Smooth muscle cell of the brain vasculature (primary cell): ENCODE data around the gene MXRA8.

Source experiments
- DNase-seq: peaks from one replicate; pipeline ENCODE4 v3.0.0-alpha.2; 2012; ENCODE audit warnings: low read depth, low spot score

The MXRA8 gene

DNA sequence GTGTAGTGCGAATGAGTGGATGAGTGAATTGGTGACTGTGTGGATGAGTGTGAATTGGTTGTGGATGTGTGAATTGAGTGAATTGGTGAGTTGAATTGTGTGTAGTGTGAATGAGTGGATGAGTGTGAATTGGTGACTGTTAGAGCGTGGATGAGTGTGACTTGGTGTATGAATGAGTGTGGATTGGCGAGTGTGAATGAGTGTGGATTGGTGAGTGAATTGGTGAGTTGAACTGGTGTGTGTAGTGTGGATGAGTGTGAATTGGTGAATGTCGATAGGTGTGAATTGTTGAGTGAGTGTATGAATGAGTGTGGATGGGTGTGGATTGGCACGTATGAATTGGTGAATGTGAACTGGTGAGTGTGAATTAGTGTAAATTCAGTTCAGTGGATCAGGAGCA, 9.0 kb upstream of the MXRA8 start:
- DNase-seq: no peak

DNA sequence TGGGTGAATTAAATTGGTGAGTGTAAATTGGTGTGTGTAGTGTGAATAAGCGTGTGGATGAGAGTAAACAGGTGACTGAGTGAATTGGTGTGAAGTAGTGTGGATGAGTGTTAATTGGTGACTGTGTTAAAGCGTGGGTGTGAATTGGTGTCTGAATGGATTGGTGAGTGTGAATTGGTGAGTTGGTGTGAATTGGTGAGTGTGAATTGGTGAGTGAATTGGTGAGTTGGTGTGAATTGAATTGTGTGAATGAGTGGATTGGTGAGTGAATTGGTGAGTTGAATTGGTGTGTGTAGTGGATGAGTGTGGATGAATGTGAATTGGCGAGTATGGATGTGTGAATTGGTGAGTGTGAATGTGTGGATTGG, 8.3 kb upstream of the MXRA8 start:
- no peak for DNase-seq

DNA sequence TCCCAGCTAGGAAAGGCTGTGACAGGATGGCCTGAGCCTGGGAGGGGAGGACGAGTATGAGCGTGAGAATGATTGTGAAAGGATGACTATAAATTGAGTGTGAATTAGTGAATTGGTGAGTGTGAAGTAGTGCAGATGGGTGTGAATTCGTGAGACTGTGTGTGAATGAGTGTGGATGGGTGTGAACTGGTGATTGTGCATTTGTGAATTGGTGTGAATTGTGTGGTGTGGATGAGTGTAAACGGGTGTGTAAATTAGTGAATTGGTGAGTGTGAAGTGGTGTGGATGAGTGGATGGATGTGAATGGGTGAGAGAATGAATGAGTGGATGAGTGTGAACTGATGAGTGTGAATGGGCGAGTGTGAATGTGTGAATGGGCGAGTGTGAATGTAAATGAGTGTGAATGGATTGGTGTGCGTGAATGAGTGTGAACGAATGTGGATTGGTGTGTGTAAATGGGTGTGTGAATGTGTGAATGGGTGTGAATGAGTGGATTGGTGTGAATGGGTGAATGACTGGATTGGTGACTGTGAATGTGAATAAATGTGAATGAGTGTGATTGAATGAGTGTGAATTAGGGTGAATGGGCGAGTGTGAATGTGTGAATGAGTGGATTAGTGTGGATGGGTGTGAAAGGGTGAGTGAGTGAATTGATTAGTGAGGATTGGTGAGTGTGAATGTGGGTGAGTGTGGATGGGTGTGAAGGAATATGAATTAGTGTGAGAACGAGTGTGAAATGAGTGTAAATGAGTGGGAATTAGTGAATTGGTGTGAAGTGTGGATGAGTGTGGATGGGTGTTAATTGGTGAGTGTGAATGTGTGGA, 7.7 kb upstream of the MXRA8 start:
- DNase-seq: no peak

DNA sequence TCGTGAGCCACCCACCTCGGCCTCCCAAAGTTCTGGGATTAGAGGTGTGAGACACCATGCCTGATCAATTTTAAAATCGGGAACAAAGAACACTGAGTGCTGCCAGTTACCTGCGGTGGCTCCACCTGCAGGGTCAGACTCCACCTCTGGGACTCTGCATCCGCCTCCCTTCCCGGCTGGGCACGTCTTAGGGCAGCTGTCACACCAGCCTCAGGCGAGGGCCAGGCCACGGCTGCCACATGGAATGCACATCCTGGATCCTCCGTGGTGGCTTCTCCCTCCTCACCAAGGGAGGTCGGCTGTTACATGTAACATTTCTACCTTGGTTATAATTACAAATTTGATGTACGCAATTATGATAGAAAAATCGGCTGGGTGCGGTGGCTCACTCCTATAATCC, 5.9 kb upstream of the MXRA8 start:
- DNase-seq: no peak

DNA sequence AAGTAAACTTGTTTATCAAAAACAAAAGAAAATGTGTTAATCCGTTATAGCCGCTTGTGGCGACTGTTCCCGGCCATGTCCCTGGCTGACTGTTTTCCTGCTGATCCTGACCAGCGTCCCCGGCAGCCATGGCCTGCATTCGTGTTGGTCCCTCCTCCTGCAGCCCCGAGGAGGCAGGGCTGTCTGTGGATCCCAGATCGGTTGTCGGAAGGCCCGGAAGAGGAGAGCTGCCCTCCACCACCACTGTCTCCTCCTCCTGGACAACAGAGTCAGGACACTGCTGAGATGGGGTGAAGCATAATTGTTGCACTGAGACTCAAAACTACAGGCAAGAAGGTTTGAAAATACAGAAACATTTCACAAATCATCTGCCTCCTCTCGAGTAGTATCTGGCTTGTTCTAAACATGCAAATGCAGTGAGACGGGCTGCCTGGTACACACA, 3.6 kb upstream of the MXRA8 start:
- peak; percentile 67 for DNase-seq

DNA sequence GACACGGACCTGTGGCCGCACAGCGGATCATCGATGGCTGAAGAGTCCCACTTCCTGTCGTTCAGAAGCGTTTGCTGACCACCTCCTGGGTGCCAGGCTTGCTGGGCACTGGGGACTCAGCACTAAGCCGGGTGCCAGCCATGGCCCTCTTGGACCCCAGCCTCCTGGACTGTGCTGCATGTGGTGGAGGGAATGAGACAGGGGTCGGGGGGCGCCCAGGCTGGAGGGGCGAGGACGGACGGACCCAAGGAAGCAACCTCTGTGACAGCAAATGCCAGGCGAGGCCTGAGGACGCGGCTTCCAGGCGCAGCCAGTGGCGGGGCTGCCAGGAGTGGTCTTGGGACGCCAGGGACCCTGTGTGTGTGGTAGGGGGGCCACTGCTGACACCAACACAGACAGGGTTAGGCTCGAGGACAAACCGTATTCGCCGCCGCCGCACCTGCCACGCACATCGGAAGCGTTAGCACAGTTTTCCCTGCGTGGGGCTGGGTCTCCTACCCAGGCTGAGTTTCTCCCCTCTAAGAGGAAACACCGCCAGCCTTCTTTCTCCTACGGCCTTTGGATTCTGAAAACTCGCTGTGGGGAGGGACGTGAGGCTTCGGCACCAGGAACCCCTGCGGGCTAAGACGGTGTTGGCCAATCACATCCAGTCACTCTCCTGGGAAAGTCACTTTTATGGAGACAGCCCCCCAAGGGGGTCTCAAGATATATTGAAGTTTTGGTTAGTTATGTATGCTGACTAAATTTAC, 3.1 kb upstream of the MXRA8 start:
- no peak for DNase-seq

DNA sequence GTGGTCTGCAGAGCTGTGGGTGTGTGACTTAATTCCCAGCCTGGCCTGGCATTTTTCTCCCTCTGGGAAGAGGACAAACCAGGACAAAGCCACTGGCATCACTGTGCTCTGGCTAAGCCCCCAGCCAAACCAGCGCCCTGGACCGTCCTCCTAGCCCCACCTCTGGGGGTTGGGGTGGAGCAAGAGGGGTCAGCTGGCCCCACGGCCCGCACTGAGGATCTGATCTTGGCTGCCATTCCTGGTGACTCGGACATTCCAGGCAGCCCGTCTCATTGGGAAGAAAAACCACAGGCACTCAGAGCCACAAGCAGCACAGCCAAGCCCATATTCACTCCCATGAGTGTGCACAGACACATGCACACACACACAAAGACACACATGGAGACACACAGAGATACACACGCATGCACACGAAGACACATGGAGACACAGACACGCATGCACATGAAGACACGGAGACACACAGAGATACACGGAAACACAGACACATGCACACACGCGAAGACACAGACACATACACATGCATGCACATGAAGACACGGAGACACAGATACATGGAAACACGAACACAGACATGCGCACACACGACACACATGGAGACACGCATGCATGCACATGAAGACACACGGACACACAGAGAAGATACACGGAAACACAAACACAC, 2.3 kb upstream of the MXRA8 start:
- no peak for DNase-seq

DNA sequence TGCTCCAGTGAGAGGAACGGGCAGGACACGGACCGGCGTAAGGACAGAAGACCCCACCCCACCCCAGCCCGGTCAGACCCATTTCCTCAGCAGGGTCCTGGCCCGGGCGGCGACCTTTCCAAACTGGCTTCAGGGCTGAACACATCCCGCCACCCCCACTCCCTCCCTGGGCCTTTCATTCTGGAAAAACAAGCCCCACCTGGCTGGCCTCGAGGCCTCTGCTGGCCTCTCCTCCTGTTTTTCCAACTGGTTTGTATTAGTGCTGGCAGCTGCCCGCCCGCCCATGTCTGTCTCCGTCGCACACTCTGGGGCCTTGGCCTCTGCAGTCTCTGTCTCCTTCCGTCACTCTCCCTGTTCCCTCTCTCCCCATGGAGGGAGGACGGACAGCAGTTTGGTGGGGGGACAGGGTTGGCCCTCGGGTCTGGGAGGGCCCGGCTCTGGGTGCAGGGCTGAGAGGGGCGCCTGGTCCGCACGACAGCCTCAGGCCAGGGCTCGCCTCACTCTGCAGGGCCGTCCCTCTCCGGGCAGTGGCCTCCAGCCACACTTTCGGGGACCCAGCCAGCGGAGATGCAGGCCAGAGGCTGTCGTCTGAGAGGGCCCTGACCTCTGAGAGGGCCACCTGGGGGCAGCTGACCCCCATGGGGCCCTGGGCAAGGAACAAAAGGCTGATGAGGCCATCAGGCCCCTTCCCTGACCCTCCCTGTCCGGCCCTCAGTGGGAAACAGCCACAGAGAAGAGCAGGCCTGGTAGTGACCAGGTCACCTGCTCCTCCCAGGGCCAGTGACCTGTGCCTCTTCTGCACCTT, 1.5 kb upstream of the MXRA8 start:
- peak; percentile 80 for DNase-seq

DNA sequence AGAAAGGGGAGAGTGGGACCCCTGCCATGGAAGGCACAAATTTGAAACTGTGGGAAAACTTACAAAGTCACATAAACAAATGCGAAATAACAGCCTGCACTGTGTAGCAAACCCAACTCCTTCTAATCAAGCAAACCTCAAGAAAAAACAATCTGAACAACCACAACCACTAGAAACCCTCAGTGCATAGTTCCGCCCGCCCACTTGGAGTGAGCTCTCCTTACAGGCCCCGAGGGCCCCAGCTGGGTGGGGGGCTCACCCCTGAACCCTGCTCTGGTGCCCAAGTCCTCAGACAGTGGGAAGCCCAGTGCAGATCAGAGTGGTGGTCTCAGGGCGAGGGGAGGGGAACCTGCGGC, 931 bp upstream of the MXRA8 start:
- DNase-seq: peak; percentile 84

DNA sequence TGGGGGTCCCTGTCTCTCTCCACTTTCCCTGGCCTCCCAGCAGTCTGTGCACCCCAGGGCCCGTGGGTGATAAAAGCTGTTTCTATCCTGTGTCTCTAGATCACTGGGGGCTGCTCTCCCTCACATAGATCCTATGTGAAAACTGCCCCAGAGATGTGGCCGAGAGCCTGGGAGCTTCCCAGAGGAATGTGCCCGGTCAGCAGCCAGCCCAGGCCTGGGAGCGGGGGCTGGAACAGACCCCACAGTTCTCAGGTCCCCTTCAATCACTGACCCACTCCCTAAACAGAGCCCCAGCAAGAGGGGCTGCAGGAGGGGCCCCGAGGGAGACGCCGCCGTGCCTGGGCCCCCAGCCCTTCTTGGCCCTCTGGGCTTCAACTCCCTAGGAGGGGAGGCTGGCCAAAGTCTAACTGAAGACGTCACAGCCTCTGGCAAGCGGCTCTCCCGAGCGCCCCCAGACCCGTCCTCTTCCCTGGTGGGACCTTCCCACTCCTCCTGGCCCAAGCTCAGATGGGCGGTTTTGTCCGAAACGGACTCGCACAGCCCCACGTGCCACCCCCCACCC, 403 bp downstream of the MXRA8 start:
- no peak for DNase-seq

DNA sequence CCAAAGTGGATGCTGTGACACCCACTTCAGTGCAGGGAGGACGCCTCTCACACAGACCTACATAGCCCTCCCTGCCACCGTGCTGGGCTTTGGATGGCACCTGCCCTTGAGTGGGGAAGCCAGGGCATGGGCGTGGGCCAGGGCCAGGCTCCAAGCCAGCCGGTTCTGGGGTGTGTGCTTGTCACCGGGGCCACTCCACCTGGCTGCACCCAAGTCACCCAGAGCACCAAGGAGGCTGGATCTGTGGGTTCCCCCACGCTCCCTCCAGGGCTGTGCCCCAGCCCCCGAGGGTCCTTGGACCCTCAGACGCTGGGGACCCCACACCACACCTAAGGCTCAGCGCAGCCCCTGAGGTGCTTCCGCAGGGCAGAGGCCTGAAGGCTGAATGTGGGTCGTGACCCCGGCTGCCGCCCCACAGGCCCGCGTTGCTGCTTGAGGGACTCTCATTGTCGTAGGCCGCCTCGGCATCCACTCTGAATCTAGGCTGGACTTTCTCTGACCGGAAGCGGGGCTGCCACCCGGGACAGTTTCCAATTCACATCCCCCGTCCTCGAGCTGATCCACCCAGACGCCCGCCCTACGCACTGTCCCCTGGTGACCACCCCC, 1.5 kb downstream of the MXRA8 start:
- DNase-seq: no peak

DNA sequence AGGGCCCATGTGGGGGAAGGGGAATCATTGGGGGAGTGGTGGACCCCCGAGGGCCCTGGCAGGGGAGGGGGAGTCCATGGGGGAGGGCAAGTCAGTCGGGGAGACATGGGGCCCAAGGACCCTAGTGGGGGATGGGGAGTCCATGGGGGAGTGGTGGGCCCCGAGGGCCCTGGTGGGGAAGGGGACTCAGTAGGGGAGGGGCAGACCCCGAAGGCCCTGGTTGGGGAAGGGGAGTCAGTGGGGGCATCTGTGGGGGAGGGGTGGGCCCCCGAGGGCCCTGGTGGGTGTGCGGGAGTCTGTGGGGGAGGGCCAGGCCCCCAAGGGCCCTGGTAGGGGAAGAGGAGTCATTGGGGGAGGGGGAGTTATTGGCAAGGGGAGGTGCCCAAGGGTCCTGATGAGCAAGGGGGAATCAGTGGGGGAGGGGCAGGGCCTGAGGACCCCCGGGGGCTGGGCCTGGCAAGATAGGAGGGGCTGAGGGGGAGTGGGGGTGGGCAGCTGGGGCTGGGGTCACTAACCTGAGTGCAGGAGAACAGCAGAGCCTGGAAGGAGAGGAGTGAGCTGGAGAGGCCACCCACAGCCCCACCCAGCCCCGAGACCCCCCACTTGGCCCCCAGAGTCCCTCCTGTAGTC, 2.1 kb downstream of the MXRA8 start:
- DNase-seq: no peak

DNA sequence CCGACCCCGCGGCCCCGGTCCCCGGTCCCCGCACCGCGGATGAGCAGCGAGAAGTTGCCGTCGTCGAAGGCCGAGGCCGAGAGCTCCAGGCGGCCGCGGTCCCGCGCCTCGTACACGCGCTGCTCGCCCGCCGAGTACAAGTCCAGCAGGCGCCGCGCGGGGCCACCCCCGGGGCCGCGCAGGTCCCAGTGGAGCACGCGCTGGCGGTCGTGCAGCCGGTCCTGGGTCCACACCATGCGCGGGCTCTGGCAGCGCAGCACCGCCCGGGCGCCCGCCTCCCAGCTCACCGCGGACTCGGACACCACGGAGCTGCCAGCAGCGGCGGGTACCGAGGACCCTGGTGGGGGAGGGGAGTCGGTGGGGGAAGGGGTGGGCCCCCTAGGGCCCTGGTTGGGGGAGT, 2.9 kb downstream of the MXRA8 start:
- no peak for DNase-seq

DNA sequence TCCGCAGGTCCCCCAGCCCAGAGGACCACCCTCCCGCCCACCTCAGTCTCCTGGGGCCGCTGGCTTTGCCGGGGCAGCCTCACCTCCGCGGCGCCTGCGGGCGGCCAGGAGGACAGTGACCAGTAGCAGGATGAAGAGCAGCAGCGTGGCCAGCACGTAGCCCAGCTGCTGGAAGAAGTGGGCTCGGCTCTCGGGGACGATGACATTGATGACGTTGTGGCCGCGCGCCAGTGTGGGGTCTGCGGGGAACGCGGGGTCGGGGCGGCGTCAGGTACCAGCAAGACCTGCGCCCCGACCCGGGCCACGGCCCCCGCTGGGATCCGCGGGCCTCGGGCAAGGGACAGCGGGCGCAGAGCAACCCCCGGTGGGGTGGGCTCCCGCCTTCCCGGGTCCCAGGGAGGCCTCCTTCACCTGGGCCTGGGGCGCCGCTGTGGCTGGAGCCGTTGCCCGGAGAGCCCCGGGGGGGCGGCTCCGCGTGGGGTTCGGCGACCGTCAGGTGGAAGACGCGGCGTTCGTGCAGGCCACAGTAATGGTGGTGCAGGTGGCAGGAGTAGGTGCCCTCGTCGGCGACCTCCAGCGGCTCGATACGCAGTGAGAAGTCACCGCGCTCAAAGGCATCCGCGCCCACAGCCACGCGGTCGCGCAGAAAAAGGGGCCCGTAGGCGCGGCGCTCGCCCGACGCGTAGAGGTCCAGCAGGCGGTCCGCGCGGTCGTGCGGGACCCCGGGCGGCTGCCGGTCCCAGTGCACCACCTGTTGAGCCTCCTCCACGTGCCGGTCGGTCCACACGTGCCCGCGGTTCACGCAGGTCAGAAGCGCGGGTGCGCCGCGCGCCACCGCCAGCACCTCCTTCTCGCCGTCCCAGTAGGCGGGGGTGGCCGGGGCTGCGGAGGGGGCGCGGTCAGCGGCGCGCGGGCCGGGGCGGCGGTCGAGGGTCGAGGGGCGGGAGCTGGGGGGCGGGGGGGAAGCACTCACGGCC, 3.8 kb downstream of the MXRA8 start:
- no peak for DNase-seq

DNA sequence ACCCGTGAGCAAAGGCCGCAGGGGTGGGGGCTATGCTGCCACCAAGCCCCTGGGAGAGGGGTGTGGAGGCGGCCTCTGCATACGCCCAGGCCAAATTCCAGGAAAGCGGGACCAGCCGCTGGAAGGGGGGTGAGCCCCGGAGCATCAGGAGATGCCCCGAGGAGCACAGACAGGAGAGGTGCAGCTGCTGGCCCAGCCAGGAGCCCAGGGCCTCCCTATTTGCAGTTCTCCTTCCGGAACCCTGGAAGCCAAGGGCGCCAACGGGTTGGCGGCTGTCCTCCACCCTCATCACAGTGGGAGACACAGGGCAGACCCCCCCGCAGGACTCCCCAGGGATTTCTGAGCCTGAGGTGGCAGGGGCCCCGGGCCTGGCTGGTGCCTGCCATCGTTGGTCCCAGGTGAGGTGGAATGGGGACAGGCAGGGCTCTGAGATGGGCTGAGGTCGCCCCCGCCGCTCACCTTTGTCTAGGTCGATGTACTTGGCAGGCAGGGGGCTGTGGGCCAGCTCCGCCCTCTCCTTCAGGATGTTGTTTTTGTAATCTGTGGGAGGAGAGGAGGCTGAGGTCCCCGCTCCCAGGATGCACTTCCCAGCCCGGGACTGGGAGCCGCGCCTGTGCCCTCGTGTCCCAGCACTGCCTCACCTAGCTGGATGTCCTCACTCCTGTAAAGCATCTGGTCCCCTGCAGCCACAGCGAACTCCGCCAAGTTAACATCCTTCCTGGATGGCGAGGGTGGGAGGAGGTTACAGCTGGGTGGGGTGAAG, 4.8 kb downstream of the MXRA8 start:
- DNase-seq: no peak

DNA sequence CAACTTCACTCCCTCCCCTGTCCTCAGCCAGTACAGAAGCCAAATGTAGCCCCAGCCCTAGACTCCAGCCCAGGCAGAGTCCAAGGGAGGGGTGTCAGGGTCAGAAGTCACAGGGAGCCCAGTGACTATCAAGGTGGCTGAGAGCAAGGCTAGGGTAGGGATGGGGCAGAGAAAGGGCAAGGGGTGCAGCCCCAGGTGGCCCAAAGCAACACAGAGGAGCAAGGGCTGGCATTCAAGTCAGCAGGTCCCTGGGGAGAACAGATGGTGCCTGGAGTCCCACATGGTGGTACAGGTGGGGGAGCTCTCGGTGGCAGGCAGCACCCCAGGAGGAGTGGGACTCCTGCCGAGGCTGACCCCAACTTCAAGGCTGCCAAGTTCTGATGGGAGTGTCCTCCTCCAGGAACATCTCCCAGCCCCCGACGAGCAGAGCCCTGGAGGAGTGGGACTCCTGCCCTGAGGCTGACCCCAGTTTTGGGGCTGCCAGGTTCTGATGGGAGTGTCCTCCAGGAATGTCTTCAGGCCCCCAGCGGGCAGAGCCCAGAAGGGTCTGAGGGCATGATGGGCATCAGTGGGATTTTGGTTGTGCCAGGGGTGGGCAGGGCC, 5.5 kb downstream of the MXRA8 start:
- no peak for DNase-seq

DNA sequence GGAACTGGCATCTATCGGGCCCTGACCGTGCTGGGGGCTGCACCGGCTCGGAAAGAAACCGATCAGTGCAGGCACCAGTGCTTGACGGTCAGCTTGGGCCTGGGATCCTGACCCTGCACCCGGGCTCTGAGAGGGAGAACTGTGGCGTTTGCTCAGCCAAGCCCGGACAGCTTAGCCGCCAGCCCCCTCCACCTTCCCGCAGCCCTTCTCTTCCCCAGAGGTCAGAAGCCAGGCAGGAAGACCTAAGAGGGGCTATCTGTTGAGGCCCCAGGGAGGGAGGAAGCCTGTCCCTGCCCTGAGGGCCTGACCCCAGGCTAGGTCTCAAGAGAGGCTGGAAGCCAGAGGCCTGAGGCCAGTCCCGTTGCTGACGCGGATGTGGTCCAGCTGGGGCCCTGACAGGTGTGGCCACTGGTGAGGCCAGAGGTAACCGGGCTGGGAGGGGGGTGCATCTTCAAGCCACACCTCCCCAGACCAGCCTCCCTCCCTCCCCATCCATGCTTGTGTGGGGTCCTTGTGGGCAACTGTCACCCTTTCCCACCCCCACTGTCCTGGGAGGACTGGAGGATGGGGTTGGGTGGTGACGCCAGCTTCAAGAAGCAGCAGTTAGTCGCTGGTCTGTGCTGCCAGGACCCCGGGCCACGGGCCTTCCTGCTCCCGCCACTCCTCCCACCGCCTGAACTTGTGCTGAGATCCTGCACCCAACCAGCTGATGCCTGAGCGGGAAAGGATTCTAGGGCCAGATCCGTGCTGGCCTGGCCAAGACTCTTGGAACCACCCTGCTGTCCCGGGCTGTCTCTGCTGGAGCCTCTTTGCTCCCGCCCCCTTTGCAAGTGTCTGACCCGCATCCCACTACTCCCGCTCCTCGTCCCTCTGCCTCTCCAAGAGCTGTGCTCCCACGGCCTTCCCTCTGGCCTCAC, 6.6 kb downstream of the MXRA8 start:
- DNase-seq: no peak
